Activated CD8-positive, alpha-beta memory T cell treated with anti-CD3 and anti-CD28 coated beads, Interleukin-2, amount 50 U/mL, for 24 hours (primary cell): Measurements from ENCODE around the gene SHISA6.

Experiments used
- DNase-seq: peaks from one replicate; pipeline ENCODE4 v3.0.0-alpha.2; 2020; ENCODE audit errors: extremely low read depth

SHISA6 gene

DNA sequence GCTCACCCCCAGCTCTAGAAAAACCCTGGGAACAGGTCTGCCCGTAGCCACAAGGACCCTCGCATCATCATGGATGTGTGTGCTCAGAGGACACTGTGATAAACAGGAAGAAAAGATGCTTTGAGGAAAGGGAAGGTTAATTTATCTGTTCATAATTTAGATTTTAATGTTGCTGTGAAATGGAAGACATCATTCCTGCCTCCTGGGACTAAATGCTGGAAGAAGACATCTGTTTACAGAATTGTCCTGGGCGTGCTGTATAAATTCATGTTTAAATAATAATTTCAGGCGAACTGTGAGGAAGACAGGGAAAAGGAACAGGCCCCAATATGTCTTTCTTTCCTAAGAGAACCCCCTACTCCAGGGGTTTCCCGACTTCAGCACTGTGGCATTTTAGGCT lies 112.6 kb downstream of the SHISA6 start:
- DNase-seq = no peak

DNA sequence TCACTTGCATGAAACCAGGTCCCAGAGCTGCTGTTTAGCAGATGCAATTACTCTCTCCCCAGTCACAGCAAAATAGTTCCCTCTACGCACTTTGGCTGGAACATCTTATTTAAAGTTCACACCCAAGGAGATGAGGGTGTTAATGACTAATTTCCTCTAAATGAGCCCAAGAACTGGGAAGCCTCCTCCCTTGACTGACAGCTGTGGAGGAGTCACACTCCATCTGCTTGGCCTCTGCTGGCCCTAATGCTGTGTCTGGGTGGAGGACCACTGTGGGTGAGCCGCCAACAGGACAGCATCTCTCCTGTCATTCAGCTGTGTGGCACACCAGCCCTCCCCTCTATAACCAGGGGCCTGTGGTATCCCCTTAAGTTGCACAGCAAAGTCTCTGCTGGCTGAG lies 115.4 kb downstream of the SHISA6 start:
- DNase-seq = no peak

DNA sequence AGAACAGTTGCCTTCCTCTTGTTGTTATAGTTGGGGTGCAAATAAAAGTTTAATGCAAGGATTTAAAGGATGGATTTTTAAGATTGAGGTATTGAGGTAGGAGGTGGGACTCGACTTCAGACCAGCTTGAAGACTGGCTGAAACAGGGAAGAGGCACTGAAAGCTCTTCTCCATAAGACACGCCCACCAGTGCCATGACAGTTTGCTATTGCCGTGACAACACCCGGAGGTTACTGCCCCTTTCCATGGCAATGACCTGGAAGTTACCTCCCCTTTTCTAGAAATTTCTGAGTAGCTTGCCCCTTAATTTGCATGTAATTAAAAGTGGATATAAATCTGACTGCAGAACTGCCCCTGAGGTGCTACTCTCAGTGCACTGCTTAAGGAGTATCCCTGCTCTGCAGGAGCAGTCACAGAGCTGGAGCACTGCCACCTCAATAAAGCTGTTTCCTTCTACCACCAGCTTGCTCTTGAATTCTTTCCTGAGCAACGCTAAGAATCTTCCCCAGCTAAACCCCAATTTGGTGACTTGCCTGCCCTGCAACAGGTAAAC lies 122.6 kb downstream of the SHISA6 start:
- DNase-seq = no peak

DNA sequence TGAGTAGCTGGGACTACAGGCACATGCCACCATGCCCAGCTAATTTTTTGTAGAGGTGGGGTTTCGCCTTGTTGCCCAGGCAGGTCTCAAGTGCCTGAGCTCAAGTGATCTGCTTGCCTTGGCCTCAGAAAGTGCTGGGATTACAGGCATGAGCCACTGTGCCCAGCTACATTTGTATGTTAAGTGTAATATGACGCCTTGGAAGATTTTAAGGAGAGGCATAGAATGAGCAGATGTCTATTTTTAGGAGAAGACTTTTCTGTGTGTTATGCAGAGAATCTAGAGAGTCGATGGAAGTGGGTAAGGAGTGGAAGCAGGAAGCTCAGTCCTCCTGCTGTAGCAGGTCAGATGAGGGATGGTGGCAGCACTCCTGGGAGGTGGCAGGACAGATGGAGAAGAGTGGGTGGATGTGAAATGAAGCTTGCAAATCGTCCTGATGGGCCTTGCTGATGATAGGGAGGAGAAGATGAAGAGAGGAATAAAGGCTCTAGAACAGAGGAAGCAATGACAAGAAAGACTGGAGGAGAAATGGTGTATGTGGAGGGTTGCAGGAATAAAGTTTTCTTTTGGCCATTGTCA lies 125.3 kb downstream of the SHISA6 start:
- no peak for DNase-seq

DNA sequence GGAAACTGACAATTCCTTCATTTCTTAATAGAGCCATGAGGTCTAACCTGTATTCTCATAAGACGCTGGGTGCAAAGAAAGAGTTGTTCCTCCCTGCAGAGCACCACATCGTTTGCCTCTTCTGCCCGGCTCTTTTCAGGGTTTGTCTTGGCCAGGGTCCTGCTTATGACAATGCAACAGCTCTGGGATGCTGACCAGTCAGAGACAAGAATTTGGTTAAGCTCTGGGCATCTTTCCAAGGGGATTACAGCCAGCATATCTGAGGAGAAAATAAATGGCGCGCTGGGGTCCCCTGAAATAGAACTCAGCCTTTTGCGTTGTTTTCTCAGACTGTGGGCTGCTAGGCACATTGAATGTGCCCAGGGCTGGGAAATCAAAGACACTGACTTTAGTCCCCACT lies 128.6 kb downstream of the SHISA6 start:
- DNase-seq = no peak

DNA sequence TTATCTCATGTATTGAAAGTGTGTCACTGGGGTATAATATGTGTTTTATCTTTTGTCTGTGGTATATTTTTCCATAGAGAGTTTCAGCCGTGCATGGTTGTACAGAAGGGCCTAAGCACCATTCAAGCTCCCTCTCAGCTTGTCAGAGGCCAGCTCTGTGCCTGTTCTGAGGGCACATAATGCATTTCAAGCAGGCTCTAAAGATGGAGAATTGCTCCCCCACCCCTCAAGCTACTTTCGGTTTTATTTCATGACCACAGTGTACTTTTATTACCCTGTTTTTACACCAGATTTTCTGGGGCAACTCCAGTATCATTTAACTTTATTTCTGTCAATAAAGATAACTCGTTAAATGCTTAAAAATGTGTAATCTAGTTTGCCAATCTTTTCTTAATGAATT lies 131.7 kb downstream of the SHISA6 start:
- DNase-seq = no peak

DNA sequence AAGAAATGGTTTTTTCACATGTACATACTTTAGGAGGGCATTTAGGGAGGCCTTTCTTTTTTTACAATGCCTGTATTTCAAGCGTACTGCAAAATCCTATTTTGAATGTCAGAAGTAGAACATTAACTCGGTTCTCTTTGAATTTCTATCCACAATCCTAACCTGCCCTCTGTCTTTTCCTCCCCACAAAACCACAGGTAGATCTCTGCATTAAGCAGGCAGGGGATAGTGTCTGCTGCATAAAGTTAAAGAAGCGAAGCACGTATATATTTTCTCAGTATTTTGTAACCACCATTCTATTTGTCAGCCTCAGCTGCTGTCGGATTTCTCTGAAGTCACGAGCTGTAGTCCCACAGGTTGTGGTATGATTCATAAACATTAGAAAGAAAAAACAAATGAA lies 137.5 kb downstream of the SHISA6 start:
- DNase-seq = no peak

DNA sequence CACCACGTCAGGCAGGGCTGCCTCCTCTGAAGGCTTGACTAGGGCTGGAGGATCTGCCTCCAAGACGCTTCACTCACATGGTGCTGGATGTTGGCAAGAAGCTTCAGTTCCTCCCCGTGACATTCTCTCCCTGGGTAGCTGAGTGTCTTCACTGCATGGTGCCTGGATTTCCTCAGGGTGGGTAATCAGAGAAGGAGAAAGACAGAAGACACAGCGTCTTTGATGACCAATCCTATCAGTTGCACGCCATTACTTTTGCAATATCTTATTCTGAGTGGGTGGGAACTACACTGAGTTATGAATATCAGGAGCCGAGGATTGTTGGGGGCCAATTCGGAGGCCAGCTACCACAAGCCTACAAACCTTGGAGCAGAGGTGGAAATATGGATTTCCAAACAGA lies 139.7 kb downstream of the SHISA6 start:
- DNase-seq = no peak

DNA sequence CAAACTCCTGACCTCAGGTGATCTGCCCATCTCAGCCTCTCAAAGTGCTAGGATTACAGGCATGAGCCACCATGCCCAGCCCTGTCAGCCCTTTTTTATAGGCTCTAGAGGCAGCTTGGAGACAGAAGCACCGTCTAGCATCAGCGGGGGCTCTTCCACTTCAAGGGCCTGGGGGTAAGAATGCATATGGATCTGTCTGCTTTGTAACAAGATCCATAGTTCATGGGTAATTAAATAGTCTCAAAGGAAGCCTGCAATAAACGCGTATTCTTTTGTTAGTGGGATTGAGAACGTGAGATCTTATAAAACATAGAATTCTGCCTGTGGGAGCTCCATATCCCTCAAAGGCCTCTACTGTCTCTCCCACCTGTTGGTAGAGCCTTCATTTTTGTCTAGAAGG lies 142.1 kb downstream of the SHISA6 start:
- DNase-seq = no peak

DNA sequence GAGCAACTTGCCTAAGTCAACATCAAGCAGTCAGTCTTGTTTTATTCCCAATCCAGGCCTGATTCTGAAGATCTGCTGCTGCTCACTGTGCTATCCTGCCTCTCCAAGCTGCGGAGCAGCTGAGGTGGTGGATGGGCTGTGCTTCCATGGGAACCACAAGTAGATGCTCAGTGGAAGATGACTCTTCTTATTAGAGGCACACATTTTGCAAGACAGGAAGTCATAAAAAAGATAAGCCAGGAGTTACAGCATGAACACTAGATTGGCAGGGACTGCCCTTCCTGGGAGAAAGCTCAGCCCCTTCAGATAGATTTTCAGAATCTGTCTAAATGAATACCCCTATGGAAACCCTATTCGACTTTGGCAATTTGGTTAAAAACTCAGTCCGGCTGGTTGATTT lies 143.1 kb downstream of the SHISA6 start:
- no peak for DNase-seq

DNA sequence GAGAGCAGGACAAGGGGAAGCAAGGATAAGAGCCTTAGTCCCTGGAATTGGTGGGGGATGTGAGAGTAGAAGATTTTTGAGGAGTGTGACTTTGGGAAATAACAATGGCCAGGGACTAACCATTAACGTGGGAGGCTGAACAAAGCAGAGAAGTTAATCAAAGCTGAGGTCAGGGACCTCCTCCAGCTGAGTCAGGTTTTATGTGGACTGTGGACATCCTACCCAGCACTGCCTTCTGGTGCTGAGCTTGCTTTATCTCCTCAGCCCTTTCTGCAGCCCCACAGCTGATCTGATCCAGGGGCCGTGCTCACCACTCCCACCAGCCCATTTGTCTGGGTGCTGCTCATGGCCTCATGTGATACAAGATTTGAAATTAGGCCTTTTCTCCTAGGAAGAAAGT lies 146.6 kb downstream of the SHISA6 start:
- DNase-seq = no peak

DNA sequence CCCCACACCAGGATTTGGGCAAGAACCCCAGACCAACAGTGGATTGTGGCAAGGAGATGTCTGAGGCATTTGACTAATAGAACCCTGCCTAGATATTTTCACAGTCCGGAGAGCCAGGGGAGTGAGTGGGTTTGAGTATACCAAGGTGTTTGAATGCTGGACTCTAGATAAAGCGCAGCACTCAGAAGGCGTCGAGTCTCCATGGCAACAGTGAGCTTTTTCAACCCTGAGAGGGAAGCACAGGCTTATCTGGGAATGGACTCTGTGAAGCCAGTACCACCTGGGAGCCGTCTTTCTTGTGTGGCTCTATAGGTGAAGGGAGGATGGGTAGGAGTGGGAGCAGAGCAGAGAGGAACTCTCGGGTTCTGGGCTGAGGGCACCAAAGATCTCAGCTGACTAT lies 147.0 kb downstream of the SHISA6 start:
- no peak for DNase-seq

DNA sequence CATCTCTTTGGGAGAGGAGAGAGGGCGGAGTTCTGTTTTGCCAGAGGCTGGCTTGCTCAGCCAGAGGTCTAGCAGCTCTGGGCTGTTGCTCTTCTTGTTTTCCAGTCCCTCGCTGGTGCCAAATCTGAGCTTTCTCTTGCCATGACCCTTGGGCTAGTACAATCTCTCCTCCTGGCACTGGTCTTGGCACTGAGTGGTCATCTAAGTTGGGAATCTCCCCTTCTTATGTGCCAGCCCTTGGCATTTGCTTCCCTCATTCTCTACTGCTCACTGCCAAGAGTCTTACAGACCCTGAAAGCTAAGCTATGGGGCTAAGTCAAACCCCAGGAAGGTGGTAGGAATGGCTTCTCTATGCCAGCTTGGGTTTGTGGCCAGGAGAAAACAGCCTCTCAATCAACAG lies 148.6 kb downstream of the SHISA6 start:
- DNase-seq = no peak

DNA sequence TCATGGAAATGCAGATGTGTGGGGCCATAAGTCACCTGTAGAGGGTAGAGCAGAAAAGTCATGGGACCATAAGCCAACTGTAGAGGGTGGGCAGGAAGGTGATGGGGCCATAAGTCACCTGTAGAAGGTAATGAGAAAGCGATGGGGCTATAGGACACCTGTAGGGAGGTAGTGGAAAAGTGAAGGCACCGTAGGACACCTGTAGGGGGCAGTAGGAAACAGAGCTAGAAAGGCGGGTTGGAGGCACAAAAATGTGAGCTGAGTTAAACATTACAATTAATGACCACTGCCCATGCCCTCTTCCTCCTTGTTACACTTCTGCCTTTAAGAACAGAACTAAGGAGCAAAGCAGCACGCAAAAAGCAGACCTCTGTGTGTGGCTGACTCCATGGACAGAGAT lies 150.1 kb downstream of the SHISA6 start:
- DNase-seq = no peak

DNA sequence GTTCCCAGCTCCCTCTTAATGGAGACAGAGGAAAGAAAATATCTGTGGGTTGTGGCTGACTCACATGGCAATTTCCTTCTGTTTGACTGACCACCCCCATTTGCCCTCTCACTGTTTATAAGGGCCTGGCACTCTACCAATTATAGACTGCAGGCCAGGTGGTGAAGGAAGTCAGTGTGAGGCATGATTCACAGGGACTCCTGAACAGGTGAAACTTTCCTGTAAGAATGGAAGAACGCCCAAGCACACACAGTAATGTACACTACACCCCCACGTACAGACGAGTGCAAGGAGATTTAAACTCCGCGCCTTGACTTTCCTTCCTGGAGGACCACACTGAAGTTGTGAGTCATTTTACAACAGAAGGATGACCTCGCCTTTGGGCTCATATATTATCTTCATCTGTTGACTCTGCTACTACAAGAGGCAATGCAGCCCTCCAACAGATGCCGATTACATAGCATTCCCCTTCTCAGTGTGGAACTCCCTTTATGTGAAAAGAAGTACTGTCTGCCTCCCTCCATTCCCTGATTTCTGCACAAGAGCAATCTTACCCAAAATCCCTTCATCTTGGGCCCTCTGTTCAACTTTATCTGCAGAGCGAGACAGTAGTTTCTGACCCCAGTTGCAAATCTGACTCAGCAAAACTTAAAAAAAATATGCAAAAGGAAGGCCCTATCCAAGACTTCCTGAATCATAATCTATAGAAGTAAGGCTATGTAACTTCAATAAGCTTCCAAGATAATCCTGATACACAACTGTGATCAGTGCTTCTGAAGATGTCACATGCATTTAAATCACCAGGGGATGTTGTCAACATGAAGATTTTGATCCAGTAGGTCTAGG lies 163.6 kb downstream of the SHISA6 start:
- DNase-seq = no peak

DNA sequence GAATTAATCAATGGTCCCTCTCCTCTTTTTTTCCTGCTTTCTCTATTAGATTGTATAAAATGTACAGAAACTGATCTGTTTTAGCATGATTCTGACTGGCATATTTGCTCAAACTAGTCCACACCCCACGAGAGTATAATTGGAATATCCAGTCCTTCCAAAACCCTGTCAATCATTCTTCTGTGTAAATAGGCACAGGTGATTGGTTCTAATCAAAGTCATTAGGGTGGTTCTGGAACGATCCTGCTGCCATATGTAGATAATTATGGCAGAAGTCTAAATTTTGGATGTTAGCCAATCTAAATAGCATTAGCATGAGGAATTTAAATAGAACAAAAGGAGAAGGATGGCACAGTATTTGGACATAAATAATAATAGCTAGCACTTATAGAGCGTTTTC lies 165.7 kb downstream of the SHISA6 start:
- no peak for DNase-seq

DNA sequence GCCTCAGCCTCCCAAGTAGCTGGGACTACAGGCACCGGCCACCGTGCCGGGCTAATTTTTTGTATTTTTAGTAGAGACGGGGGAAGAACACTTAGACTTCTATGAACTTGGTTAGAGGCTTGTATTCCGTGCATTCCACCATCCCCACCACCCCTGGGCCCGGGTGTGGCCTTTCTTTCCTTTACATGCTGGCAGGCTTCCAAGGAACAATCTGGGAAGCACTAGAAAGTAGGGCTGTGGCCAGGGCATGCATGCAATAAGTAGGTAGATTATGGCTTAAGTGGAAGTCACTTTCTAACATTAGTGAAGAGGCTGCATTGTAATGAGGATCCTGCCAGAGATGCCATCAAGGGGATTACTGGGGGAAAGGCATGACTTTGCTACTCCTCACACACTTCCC lies 171.6 kb downstream of the SHISA6 start:
- no peak for DNase-seq

DNA sequence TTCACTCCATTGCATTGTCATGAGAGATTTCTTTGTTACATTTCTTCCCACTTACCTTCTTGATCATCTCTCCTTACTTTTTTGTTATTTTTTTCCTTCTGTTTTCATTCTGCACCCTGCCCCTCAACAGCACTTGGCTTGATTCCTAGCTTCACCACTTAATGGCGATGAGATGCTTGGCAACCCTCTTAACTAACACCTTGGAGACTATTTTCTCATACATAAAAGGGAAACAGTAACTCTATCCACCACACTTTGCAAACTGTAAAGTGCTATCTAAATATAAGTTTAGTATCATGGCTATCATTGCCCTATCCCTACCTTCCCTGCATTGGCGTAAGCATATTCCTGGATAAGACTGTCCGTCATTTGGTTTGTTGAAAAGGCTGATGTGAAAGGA lies 177.3 kb downstream of the SHISA6 start:
- no peak for DNase-seq

DNA sequence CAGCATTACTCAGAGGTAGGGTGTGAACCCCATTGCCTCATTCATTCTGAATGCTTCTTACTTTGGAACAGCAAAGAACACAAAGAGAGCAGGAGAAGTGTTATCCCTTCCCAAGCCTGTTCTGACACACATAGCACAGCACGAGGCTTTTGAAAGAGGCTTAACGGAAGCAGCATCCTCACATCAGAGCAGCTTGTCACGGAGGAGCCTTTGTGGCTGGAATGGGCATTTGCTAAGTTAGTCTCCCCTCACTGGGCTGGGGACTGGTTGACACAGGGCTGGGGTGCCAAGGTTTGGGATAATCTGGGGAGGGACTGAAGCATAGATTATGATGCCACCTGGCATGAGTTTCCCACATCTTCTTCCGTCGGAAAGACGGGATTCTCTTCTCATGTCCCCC lies 189.7 kb downstream of the SHISA6 start:
- no peak for DNase-seq

DNA sequence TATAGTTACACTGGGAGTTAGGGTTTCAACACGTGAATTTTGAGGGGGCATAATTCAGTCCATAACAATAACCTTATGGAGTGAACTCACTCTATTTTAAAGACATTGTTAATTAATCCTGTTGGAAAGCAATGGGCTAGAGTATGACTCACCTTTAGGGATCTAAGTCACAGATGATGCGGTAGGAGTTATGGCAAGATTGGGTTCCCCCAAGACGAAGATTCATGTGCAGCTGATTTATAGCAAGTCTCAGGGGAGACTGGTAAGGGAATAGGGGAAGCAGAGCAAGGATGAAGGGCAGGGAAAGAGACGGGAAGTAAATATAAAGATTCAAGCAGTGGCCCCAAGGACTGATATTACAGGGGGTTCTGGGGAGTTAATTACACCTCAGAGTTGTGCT lies 197.7 kb downstream of the SHISA6 start:
- no peak for DNase-seq

DNA sequence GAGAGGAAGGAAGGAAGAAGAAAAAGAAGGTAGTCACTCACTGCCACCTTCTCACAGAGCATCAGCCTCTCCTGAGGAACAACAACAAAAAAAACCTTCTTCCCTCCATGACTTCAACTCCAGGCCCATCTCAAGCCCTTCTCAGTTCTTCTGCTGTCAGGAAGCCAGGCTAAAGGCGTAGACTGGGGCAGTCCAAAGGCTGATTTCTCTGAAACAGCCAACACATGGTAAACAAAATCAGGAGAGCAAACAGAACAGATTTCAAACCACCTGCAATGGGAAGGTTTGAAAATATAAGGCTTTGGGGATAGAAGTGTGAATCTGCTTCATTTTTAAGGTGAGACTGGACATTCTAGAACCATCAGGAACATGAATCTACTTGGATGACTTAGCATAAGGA lies 200.0 kb downstream of the SHISA6 start:
- DNase-seq = no peak

DNA sequence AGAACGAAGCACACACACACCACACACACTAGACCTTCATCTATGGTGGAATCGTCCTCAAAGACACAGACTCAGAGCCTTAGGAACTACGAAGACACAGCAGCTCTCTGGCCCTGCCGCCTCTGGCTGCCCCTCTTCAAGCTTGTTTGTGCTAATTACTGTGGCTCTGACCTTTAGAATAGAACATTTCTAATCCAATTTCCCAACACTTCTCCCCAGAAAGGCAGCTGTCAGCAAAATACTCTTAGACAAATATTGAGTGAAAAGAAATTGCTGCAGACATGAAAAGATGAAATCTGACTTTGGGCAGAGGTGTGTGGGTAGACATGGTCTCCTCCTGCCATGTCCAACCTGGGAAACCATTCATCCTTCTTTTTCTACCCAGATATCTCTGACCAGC lies 205.3 kb downstream of the SHISA6 start:
- DNase-seq = no peak

DNA sequence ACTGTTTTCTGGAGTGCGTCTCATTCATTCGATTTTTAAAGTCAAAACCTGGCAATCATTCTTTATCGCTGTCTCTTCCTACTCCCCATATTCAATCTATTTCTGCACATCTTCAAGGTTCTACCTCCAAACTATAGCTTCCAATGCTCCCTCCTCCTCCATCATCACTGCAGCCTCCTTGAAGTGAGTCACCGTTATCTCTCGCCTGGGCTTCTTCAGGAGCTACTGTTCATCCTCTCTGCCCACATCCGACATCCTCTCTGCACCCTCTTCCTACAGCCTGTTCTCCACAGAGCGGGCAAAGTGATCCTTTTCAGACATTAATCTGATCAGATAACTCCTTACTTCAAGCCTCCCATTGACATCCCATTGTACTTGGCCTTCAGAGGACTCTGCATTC lies 213.1 kb downstream of the SHISA6 start:
- no peak for DNase-seq

DNA sequence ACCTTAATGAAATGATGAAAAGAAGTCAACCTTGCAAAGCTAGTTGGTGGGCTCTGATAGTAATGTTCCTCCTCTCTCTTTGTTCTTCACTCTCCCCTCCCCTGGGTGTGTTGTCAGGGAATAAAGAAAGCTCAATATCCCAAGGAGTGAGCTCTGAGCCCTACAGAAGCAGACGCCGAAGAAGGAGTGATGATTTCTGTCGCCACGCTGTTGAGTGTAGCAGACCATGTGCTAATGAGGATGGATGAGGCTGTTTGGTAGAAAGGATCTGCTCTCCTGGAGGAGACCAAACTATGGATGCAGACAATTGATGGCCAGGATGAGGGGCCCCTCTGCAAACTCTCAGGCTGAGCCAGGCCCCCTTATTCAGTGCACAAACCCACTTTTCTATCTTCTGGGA lies 217.3 kb downstream of the SHISA6 start:
- DNase-seq = no peak
